ENCODE data around the gene PADI6.
"Not testable (repeated sequence)": the region's sequence is repeated elsewhere in the genome, so short reads cannot be mapped to it uniquely, and the experiment has no call there.

Gene PADI6

GRCh38 chr1:17405898-17406759, 34.1 kb downstream of the PADI6 start:
- DNase-seq = no peak

GRCh38 chr1:17406760-17407475, 34.9 kb downstream of the PADI6 start:
- DNase-seq = not testable (repeated sequence)

DNA sequence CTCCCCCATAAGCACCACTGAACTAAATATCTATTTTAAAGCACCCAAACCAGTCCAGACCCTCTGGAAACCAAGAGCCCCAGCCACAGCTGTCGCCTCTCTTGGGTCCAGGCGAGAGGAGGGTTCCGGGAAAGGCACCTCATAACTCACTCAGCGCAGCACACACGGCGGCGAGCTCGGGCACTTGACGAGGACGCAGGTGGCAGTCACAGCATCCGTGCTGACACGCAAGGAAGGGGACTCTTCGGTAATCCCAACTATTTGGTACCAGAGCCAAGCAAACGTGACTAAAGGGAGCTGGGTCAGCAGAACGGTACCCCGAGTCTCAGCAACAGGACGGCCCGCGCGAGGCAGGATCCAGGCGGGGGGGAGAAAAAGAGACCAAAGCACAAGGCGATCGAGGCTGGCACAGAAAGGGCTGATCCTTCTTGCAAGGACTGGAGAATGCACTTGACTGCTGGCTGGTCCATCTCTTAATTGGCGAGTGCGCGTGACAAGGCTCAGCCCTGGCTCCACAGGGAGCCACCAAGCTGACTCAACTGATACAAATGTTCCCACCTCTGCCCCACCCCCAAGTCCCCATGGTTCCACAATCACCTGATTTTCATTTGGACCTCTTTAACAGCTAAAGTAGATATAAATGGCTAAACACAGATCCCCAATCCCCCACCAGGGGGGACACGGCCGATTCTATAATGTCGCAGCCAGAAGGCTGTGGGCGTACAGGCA, 36.0 kb downstream of the PADI6 start:
- not testable (repeated sequence) for DNase-seq

DNA sequence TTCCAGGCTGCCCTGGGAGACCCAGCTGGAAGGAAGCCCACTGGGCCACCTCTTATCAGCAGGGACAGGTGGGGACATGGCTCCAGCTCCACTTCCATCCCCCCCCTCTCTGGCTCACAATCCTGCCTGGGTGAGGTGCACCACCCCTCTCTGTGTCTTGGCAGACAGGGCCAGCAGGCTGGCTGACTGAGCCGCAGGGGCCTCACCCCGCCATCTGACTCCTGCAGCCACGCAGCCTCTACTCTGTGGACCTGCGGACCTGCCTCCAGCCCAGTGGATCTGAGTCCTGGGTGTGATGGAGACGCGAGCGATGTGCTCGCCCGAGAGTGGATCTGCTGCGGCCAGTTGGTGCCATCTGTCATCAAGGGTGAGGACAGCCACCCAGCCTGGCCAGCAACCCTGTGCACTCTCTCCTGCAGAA, 37.4 kb downstream of the PADI6 start:
- DNase-seq = no peak

GRCh38 chr1:17412093-17412870, 40.3 kb downstream of the PADI6 start:
- no peak for DNase-seq

- DNase-seq = no peak
These were observed 42.0 kb downstream of the PADI6 start for GRCh38 chr1:17414022-17414421.

GRCh38 chr1:17416389-17416788, 44.4 kb downstream of the PADI6 start:
- no peak for DNase-seq

- DNase-seq = peak; percentile 46
These were observed 47.8 kb downstream of the PADI6 start for GRCh38 chr1:17419626-17420328.

DNA sequence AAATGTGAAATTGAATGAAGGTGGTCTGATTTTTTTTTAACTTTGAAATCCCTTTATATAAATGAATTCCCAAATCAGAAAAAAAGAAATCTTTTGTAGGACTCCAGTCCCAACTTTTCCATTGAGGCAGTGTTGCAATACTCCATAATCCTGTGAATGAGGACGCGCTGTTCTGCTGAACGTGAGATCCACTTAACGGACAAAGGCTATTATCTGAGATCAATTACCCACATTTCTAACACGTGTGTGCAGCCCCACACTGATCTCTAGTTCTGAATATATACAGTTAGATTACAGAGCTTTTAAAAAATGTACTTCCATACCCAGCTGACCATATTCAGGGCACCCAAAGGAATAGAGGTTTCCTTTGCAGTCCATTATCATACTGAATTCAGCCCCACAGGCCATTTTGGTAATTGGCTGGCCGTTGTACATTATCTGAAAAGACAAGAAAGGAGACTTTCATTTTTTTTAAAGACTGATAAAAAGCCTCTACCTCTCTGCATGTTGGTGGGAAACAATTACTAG, 48.5 kb downstream of the PADI6 start:
- no peak for DNase-seq

GRCh38 chr1:17422461-17422860, 50.5 kb downstream of the PADI6 start:
- no peak for DNase-seq

DNA sequence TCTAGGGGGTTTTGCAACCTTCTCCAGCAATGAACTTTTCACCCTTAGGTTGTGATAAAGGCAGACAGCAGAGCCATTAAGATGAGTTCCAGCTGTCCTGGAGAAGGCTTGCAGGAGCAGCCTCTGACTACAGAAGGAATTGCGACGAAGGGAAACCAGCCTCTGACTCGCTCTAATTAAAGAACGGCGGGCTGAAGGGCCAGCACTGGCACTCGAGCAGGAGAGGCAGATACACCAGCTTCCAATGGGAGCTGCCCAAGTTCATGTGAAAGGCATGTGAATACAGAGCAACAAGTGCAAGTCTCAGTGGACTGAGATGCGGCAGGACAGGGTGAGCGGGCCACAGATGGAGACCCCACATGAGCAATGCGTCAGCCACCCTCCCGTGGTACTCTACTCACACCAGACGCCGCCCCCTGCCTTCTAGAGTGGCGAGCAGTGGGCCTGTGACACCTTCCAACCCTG, 51.8 kb downstream of the PADI6 start:
- DNase-seq = no peak

- DNase-seq = no peak
These were observed 54.0 kb downstream of the PADI6 start for GRCh38 chr1:17425806-17426600.

- no peak for DNase-seq
These were observed 56.0 kb downstream of the PADI6 start for GRCh38 chr1:17427696-17428660.

DNA sequence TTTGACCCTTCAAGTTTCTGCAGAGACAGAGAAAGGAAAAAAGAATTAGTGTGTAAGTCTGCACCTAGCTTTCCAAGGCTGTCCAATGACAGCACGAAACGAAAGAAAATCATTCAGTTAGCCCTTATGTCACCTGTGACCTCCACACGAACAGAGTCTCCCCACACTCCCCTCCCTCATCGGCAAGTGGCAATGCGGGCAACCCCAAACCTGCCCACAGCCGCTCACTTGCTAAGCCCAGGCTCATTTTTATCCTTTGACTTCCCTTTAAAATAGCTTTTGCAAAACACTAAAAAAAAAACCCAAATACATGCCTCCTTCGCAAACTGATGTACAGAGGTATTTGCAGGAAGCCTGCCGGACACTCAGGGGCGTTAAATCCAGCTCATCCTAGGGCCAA, 57.2 kb downstream of the PADI6 start:
- DNase-seq = no peak

DNA sequence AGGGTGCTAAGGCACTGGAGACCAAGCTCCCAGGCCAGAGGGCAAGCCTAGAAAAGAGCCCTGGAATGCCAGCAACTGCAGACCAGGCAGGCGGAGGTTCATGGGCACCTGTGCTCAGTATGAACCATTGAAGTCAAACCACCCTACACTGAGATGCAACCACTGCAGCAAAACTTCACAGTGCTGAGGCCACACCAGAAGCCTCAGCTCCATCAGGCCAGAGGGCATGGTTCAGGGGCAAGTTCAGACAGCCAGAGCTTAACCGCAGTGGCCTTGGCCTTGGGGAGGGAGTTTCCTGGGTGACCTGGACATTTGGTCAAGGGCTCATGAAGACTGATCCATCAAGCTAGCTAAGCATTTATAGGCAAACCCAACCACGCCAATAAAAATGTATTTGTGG, 60.4 kb downstream of the PADI6 start:
- no peak for DNase-seq

DNA sequence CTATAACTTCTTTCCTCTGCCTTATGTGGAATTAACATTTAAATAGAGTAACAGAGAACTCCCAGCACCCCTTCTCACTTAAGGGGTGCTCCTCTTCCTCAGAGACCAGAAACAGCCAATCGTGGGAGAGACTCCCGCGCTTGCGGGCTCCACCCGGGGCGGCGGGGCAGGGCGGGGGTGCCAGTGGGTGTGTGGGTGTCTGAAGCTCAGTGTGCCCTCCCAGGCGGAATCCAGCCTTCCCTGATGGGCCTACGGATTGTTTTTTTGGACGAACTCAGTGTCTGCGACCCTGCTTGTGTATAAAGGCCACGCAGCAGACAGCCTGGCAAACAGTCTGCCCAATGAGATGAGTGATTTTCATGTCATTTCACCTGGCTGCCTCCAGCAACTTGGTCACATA, 61.3 kb downstream of the PADI6 start:
- no peak for DNase-seq

GRCh38 chr1:17434016-17434415, 62.0 kb downstream of the PADI6 start:
- no peak for DNase-seq

DNA sequence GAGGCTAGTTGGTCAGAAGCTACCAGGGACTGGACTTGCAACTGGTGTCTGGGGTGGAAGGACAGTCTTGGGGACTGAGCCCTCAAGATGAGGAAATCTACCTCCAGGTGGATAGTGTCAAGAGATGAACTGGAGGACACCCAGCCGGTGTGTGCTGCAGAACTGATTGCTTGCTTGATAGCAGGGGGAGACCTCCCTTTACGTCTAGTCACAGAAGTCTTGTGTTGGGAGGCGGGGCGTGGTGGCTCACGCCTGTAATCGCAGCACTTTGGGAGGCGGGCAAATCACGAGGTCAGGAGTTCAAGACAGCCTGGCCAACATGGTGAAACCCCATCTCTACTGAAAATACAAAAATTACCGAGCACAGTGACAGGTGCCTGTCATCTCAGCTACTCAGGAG, 62.6 kb downstream of the PADI6 start:
- no peak for DNase-seq

- no peak for DNase-seq
These were observed 64.6 kb downstream of the PADI6 start for GRCh38 chr1:17436380-17437174.
